Coronary artery (tissue), 2 donors: ENCODE measurements around the gene SORT1.
"Not testable (repeated sequence)": the region's sequence is repeated elsewhere in the genome, so short reads cannot be mapped to it uniquely, and the experiment has no call there.

Experiments
- DNase-seq: peaks from one replicate; pipeline ENCODE4 v3.0.0-alpha.2; 2017; ENCODE audit warnings: low spot score
- H3K27ac ChIP-seq, 2 donors: fragments of 200-600 bp; sonication (generic); one replicate each; pipeline ENCODE4 v1.5.1; 2016 to 2019
- H3K4me3 ChIP-seq: fragments of 200-600 bp; sonication (generic); 2 replicates; pipeline ENCODE4 v1.5.1; 2016; ENCODE audit warnings: mild to moderate bottlenecking, moderate library complexity
- CTCF ChIP-seq: fragments of 200-600 bp; sonication (generic); IDR thresholded peaks from one replicate; pipeline ENCODE4 v1.5.1; 2019; ENCODE audit warnings: antibody characterized with exemption

SORT1 gene

GRCh38 chr1:109396871-109397580, 692 bp downstream of the SORT1 start:
- Histone ChIP-seq H3K27ac (peak overlapping the region; percentile 96 to 97), H3K4me3 (peak overlapping the region; percentile 83)
- DNase-seq = no peak
- TF ChIP-seq CTCF = no peak

GRCh38 chr1:109396513-109396839, 1.2 kb downstream of the SORT1 start:
- Histone ChIP-seq H3K27ac (peak overlapping the region; percentile 96 to 97), H3K4me3 (peak overlapping the region; percentile 83)
- TF ChIP-seq CTCF = no peak
- DNase-seq = no peak

- Histone ChIP-seq H3K4me3 (peak overlapping the region; percentile 83), H3K27ac (peak overlapping the region; percentile 96 to 97)
- no peak for DNase-seq
- TF ChIP-seq CTCF = no peak
Measured at GRCh38 chr1:109395602-109396512, 1.9 kb downstream of the SORT1 start.

GRCh38 chr1:109395282-109395599, 2.5 kb downstream of the SORT1 start:
- not testable (repeated sequence) for DNase-seq
- H3K4me3 ChIP-seq = peak overlapping the region; percentile 83
- peak overlapping the region; percentile 96 to 97 for H3K27ac ChIP-seq

GRCh38 chr1:109394591-109395281, 3.0 kb downstream of the SORT1 start:
- DNase-seq = no peak
- H3K4me3 ChIP-seq = peak overlapping the region; percentile 83
- no peak for TF ChIP-seq CTCF
- peak overlapping the region; percentile 96 to 97 for H3K27ac ChIP-seq

GRCh38 chr1:109393617-109394233, 4.0 kb downstream of the SORT1 start:
- no peak for DNase-seq
- Histone ChIP-seq H3K27ac (peak overlapping the region; percentile 92 to 96), H3K4me3 (peak overlapping the region; percentile 83)
- TF ChIP-seq CTCF = no peak
